Adipocyte (in vitro differentiated cells): Measurements from ENCODE around the gene ASAH2B.
"Not testable (repeated sequence)": the region's sequence is repeated elsewhere in the genome, so short reads cannot be mapped to it uniquely, and the experiment has no call there.

ENCODE experiments used
- DNase-seq: peaks from one replicate; pipeline ENCODE4 v3.0.0-alpha.2; 2015; ENCODE audit warnings: low read depth
- H3K27me3 ChIP-seq: replicated peaks from 2 replicates; pipeline ENCODE4 v1.7.0; 2013; ENCODE audit warnings: mild to moderate bottlenecking, low read length, moderate library complexity; ENCODE audit not compliant: control insufficient read depth, insufficient read depth
- H3K36me3 ChIP-seq: 2 replicates; pipeline ENCODE4 v1.7.0; 2013; ENCODE audit warnings: low read length, mild to moderate bottlenecking, moderate library complexity; ENCODE audit not compliant: control insufficient read depth, insufficient read depth, severe bottlenecking
- H3K4me1 ChIP-seq: 2 replicates; pipeline ENCODE4 v1.7.0; 2013; ENCODE audit warnings: mild to moderate bottlenecking, low read length, moderate library complexity; ENCODE audit not compliant: control insufficient read depth, insufficient read depth
- H3K4me3 ChIP-seq: 2 replicates; pipeline ENCODE4 v1.7.0; 2013; ENCODE audit warnings: mild to moderate bottlenecking, low read length, moderate library complexity
- H3K9ac ChIP-seq: 2 replicates; pipeline ENCODE4 v1.7.0; 2013; ENCODE audit warnings: mild to moderate bottlenecking, low read length, moderate library complexity
- H3K9me3 ChIP-seq: 2 replicates; pipeline ENCODE4 v1.7.0; 2013; ENCODE audit warnings: mild to moderate bottlenecking, low read length, moderate library complexity; ENCODE audit not compliant: control insufficient read depth

The ASAH2B gene

GRCh38 chr10:50742820-50743219 is 3.1 kb downstream of the ASAH2B start:
- H3K4me1 ChIP-seq, DNase-seq, H3K4me3 ChIP-seq, H3K9ac ChIP-seq, H3K36me3 ChIP-seq, H3K9me3 ChIP-seq, H3K27me3 ChIP-seq: not testable (repeated sequence)

GRCh38 chr10:50766774-50767513 is 27.2 kb downstream of the ASAH2B start:
- not testable (repeated sequence) for H3K9ac ChIP-seq, DNase-seq, H3K4me3 ChIP-seq, H3K27me3 ChIP-seq, H3K9me3 ChIP-seq, H3K4me1 ChIP-seq, H3K36me3 ChIP-seq

- not testable (repeated sequence) for H3K27me3 ChIP-seq, H3K36me3 ChIP-seq, DNase-seq, H3K9me3 ChIP-seq, H3K4me3 ChIP-seq, H3K9ac ChIP-seq, H3K4me1 ChIP-seq
Measured at GRCh38 chr10:50772042-50772441, 32.3 kb downstream of the ASAH2B start.

GRCh38 chr10:50774868-50775267 is 35.1 kb downstream of the ASAH2B start:
- H3K9me3 ChIP-seq, H3K27me3 ChIP-seq, H3K9ac ChIP-seq, H3K4me1 ChIP-seq, H3K4me3 ChIP-seq, H3K36me3 ChIP-seq: not testable (repeated sequence)
- peak; percentile 8 for DNase-seq

GRCh38 chr10:50780036-50780435 is 40.3 kb downstream of the ASAH2B start:
- H3K9ac ChIP-seq, H3K4me1 ChIP-seq, H3K9me3 ChIP-seq, H3K27me3 ChIP-seq, H3K4me3 ChIP-seq, H3K36me3 ChIP-seq: not testable (repeated sequence)
- peak; percentile 32 for DNase-seq

- DNase-seq, H3K27me3 ChIP-seq, H3K9me3 ChIP-seq, H3K9ac ChIP-seq, H3K4me1 ChIP-seq, H3K4me3 ChIP-seq, H3K36me3 ChIP-seq: not testable (repeated sequence)
Measured at GRCh38 chr10:50782017-50782416, 42.3 kb downstream of the ASAH2B start.

GRCh38 chr10:50787962-50788361 is 48.2 kb downstream of the ASAH2B start:
- H3K36me3 ChIP-seq, H3K9ac ChIP-seq, DNase-seq, H3K4me3 ChIP-seq, H3K9me3 ChIP-seq, H3K27me3 ChIP-seq: not testable (repeated sequence)
- peaks cover 12% of the 10 kb centered on the region for H3K4me1 ChIP-seq

GRCh38 chr10:50788951-50789945 is 49.5 kb downstream of the ASAH2B start:
- H3K4me1 ChIP-seq: peaks cover 12% of the 10 kb centered on the region
- H3K9me3 ChIP-seq: no peaks in the 10 kb centered on the region
- peak; percentile 41 for DNase-seq
- no peaks in the 10 kb centered on the region for H3K27me3 ChIP-seq
- no peaks in the 10 kb centered on the region for H3K36me3 ChIP-seq
- no peak overlapping the region for H3K9ac ChIP-seq
- peak overlapping the region; percentile 12 for H3K4me3 ChIP-seq

GRCh38 chr10:50794490-50794889 is 54.8 kb downstream of the ASAH2B start:
- no peak overlapping the region for H3K9ac ChIP-seq
- no peak overlapping the region for H3K4me3 ChIP-seq
- no peak for DNase-seq
- no peaks in the 10 kb centered on the region for H3K36me3 ChIP-seq
- peaks cover 3% of the 10 kb centered on the region for H3K4me1 ChIP-seq
- no peaks in the 10 kb centered on the region for H3K9me3 ChIP-seq
- H3K27me3 ChIP-seq: no peaks in the 10 kb centered on the region

- no peaks in the 10 kb centered on the region for H3K9me3 ChIP-seq
- no peaks in the 10 kb centered on the region for H3K36me3 ChIP-seq
- no peak overlapping the region for H3K4me3 ChIP-seq
- no peaks in the 10 kb centered on the region for H3K4me1 ChIP-seq
- no peak overlapping the region for H3K9ac ChIP-seq
- H3K27me3 ChIP-seq: no peaks in the 10 kb centered on the region
- no peak for DNase-seq
Measured at GRCh38 chr10:50796693-50797092, 57.0 kb downstream of the ASAH2B start.

GRCh38 chr10:50798297-50798696 is 58.6 kb downstream of the ASAH2B start:
- H3K9ac ChIP-seq: no peak overlapping the region
- no peak overlapping the region for H3K4me3 ChIP-seq
- DNase-seq: no peak
- H3K36me3 ChIP-seq: no peaks in the 10 kb centered on the region
- H3K4me1 ChIP-seq: no peaks in the 10 kb centered on the region
- H3K27me3 ChIP-seq: no peaks in the 10 kb centered on the region
- H3K9me3 ChIP-seq: no peaks in the 10 kb centered on the region
